ENCODE measurements around the gene PPIP5K2. TPM values are rescaled to one million over a fixed set of nuclear protein-coding genes. Genes with fewer than 3 reads are reported as not detected.

Gene PPIP5K2
- total RNA-seq, 1 donor from 2014 or later = 76.5 TPM

DNA sequence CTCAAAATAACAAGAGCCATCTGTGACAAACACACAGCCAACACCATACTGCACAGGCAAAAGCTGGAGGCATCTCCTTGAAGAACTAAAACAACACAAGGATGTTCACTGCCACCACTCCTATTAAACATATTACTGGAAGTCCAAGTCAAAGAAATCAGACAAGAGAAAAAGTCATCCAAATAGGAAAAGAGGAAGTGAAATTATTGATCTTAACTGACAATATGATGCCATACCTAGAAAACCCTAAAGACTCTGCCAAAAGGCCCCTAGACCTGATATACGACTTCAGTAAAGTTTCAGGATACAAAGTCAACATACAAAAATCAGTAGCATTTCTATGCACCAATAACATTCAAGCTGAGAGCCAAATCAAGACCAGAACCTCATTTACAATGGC is 108.5 kb downstream of the PPIP5K2 start:
- DNase-seq = no peak
- no peak for ATAC-seq
- intact Hi-C loops (cut with micrococcal nuclease) = no loop called here

DNA sequence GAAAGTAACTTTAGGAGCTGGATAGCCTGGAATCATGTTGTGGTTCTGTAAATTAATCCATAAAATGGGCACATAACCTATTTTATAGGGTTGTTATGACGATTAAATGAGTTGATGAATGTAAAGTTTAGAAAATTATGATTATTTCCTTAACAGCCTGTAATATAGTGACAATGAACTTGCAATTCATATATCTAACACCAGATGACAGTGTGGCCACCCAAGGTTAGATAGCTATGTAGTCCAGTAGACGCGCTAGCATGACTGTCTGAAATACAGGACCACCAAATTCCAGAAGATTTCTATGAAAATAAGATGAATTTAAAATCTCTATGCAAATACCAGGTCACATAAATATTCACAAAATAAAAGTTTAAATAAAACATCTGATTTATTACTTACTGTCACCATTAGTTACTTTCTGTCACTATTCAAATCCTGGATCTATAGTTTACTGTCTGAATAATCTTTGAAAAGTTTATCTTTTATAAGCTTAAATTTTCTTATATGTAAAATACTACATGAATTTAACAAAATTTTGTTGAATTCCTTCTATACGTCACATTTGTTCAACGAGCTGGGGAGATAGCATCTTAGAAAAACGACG is 112.4 kb downstream of the PPIP5K2 start:
- intact Hi-C loops (cut with micrococcal nuclease) = loop anchor here (2.0 kb wide), 1 partner anchor 242 kb away; no protein-coding TSS in a partner anchor
- ATAC-seq (peak; percentile 69), DNase-seq (no peak)

GRCh38 chr5:103234239-103234975 is 114.3 kb downstream of the PPIP5K2 start:
- intact Hi-C loops (cut with micrococcal nuclease) = no loop called here
- no peak for ATAC-seq
- no peak for DNase-seq

GRCh38 chr5:103235891-103236290 is 115.8 kb downstream of the PPIP5K2 start:
- no peak for ATAC-seq
- intact Hi-C loops (cut with micrococcal nuclease) = no loop called here
- DNase-seq = no peak

DNA sequence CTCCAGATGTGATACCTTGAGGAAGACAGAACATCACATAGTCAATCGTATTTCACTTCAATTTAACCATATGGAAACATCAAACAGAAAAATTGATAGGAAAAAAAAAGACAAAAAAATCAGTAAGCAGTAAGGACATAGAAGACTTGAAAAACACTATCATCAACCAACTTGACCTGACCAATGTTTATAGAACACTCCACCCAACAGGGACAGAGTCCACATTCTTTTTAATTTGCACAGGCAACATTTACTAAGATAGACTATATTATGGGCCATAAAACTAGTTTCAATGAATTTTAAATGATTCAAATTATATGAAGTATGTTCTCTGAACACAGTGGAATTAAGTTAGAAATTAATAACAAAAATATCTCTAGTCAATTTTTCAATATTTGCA is 117.7 kb downstream of the PPIP5K2 start:
- intact Hi-C loops (cut with micrococcal nuclease) = no loop called here
- ATAC-seq (no peak), DNase-seq (no peak)

DNA sequence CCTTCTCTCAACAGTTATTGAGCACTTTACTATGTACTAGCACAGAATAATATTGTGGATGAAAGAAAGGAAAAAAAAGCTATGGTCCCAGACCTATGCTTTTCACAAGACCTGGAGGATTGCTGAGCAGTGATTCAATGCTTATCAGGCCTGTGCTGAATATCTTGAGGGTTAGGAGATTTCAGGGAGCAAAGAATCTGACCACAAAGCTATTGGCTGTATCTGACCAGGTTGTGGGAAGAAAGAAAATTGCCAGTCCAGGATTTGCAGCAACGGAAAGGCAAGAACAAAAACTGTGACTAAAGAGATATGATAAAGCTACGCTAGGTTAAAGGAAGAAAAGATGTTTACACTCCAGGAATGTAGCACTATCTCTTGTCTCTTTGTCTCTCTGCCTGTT is 123.6 kb downstream of the PPIP5K2 start:
- DNase-seq (no peak), ATAC-seq (no peak)
- intact Hi-C loops (cut with micrococcal nuclease) = no loop called here

DNA sequence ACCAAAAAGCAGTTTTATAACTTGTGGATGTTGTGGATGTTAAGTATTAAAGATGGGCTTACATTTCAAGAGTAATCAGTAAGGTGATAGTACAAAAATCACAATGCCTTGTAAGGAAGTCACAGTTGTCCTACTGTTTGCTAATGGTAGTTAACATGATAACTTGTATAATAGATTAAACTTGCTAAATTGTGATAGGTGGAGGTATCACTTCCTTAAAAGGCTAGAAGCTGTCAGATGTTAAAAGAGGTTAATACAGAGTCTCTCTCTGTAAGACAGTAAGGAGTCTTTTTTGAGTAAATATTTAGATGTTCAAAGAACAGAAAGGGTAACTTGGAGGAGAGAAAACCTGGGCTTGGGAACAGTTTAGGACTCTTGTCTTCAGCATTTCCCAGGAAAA is 124.3 kb downstream of the PPIP5K2 start:
- no peak for DNase-seq
- intact Hi-C loops (cut with micrococcal nuclease) = no loop called here
- no peak for ATAC-seq

GRCh38 chr5:103245761-103246160 is 125.7 kb downstream of the PPIP5K2 start:
- no peak for DNase-seq
- intact Hi-C loops (cut with micrococcal nuclease) = no loop called here
- ATAC-seq = no peak

DNA sequence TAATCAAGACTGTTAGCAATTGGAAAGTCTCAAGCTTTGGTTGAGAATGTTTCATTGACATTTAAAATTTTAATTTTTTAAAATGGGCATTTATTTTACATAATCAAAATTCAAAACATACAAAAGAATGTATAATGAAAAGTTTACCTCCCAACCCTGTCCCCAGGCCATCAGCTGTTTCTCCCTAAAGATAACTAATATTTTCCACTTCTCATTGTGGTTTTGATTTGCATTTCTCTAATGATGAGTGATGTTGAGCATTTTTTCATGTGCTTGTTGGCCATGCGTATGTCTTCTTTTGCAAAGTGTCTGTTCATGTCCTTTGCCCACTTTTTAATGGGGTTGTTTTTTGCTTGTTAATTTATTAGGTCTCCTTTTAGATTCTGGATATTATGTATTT is 127.0 kb downstream of the PPIP5K2 start:
- intact Hi-C loops (cut with micrococcal nuclease) = no loop called here
- DNase-seq (no peak), ATAC-seq (no peak)

GRCh38 chr5:103249068-103249467 is 129.0 kb downstream of the PPIP5K2 start:
- DNase-seq (no peak), ATAC-seq (no peak)
- intact Hi-C loops (cut with micrococcal nuclease) = no loop called here

DNA sequence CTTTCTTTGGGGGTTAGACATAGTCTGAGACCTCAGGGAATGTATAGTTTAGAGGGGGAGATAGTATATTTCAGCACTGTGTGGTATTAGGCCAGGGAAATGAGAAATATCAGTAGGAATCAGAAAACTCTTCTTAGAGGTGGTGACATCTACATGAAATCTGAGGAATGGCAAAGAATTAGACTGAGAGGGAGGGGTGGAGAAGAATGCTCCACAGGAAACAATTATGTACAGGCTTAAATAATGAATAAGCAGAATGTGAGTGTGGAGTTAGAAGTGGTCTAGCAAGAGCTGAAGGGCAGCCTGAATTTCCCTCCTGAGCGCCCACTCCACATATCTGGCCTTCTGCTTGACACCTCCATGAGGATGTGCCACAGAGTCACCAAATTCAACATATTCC is 134.8 kb downstream of the PPIP5K2 start:
- intact Hi-C loops (cut with micrococcal nuclease) = no loop called here
- ATAC-seq (no peak), DNase-seq (no peak)

DNA sequence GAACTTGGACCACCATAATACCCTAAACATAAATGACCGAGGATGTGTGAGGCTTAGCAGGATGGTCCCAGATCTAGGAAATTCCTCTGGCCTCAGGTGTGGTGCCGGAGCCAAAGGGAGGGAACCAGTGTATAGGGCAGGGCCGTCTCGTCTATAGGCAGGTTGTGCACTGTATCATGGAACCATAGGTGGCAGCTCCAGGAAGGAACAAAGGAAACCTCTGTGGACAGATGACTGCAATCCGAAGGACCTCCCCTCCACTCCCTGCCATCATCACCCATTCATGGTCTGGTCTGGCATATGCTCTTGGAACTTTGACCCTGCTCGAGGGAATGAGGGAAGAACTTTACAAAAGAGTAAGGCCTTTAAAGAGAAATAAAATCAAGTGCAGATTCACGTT is 135.6 kb downstream of the PPIP5K2 start:
- no peak for ATAC-seq
- DNase-seq = no peak
- intact Hi-C loops (cut with micrococcal nuclease) = no loop called here

GRCh38 chr5:103256178-103256577 is 136.1 kb downstream of the PPIP5K2 start:
- ATAC-seq = no peak
- intact Hi-C loops (cut with micrococcal nuclease) = no loop called here
- no peak for DNase-seq

- DNase-seq = peak; percentile 99
- intact Hi-C loops (cut with micrococcal nuclease) = no loop called here
- ATAC-seq = peak; percentile 98
These were observed 138.4 kb downstream of the PPIP5K2 start, which contains the start of gene MACIR for GRCh38 chr5:103258368-103258956. MACIR (plus strand) TSS chr5:103258763; CDS start chr5:103275920, 17,157 bp downstream.

GRCh38 chr5:103258957-103259704 is 139.0 kb downstream of the PPIP5K2 start:
- ATAC-seq (peak; percentile 67), DNase-seq (peak; percentile 75)
- intact Hi-C loops (cut with micrococcal nuclease) = no loop called here

GRCh38 chr5:103259705-103260355 is 139.7 kb downstream of the PPIP5K2 start:
- no peak for DNase-seq
- intact Hi-C loops (cut with micrococcal nuclease) = no loop called here
- ATAC-seq = peak; percentile 11

DNA sequence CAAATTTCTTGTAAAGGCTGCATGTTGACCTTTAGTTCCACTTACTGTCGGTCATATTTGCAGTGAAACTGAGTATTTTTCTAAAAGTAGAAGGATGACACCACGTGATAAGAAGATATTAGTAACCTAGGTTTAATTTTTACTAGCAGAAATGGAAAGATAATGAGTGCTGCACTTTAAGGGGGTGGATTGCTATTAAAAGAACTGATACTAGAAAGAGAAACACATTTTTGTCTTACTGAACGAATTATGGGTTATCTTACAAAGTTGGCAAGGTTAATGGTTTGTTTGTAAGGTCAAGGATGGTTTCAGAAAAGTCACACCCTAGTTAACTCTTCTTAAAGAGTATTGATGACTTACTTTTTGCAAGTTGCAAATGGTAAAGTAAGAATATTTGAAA is 140.8 kb downstream of the PPIP5K2 start:
- DNase-seq = no peak
- intact Hi-C loops (cut with micrococcal nuclease) = no loop called here

More for the DNA sequence above, 140.8 kb downstream of the PPIP5K2 start:
- no peak for ATAC-seq

Measured in left ventricle myocardium superior (tissue), 1 donor.